KOPT-K1 (cell line): Measurements from ENCODE around the gene ZNF619.
"Not testable (repeated sequence)": the region's sequence is repeated elsewhere in the genome, so short reads cannot be mapped to it uniquely, and the experiment has no call there.

Experiments
- H3K27ac ChIP-seq: fragments of 200-600 bp; sonication (generic); 2 replicates; pipeline ENCODE4 v1.5.1; 2016; ENCODE audit warnings: antibody characterized with exemption, mild to moderate bottlenecking, low read depth, low read length; ENCODE audit not compliant: poor library complexity, severe bottlenecking
- H3K36me3 ChIP-seq: fragments of 200-600 bp; sonication (generic); 2 replicates; pipeline ENCODE4 v1.5.1; 2017; ENCODE audit warnings: antibody characterized with exemption, mild to moderate bottlenecking, low read length, moderate library complexity; ENCODE audit not compliant: insufficient read depth
- H3K9me3 ChIP-seq: fragments of 200-600 bp; sonication (generic); 2 replicates; pipeline ENCODE4 v1.5.1; 2017; ENCODE audit warnings: antibody characterized with exemption, low read length, mild to moderate bottlenecking; ENCODE audit not compliant: insufficient read depth, poor library complexity, severe bottlenecking

ZNF619 gene

DNA sequence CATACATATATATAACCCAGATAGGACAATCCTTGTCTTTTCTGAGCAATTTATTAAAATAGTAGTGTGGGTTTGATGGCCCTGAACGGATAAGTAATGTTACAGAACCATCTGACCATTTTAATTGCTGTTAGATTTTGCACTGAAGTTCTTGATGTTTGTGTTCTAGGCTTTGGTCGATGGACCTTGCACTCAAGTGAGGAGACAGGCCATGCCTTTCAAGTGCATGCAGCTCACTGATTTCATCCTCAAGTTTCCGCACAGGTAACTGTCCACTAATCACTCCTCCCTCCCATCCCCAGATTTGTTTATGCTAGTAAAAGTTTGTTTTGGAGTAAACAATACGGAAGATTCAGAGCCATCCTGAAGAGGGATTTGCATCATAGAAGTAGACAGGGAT, 18.4 kb upstream of the ZNF619 start:
- Histone ChIP-seq H3K27ac (peak overlapping the region; percentile 77), H3K36me3 (peaks cover 56% of the 10 kb centered on the region)

DNA sequence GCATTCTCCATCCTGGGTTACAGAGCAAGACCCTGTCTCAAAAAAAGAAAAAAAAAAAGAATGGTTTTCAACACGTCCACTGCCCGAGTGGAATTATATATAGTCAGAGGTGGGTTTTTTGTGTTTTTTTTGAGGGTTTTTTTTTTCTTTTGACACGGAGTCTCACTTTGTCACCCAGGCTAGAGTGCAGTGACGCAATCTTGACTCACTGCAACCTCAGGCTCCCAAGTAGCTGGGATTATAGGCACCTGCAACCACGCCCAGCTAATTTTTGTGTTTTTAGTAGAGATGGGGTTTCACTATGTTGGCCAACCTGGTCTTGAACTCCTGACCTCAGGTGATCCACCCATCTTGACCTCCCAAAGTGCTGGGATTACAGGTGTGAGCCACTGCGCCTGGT, 16.4 kb upstream of the ZNF619 start:
- not testable (repeated sequence) for H3K27ac ChIP-seq, H3K9me3 ChIP-seq
- peaks cover 76% of the 10 kb centered on the region for H3K36me3 ChIP-seq

More for the DNA sequence above, 18.4 kb upstream of the ZNF619 start:
- no peaks in the 10 kb centered on the region for H3K9me3 ChIP-seq

DNA sequence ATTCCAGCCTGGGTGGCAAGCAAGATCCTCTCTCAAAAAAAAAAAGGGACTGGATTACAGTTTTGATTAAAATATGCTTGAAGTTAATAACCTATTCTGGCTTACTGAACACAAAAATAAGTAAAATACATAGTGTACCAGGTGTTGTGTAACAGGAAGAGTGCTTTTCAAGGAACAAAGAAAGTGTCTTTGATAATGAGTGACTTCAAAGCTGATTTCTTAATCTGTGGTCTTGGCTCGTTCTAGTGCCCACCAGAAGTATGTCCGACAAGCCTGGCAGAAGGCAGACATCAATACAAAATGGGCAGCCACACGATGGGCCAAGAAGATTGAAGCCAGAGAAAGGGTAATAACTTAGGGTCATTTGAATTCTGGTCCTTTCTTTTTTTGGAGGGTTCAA, 15.8 kb upstream of the ZNF619 start:
- Histone ChIP-seq H3K27ac (no peak overlapping the region), H3K36me3 (peaks cover 83% of the 10 kb centered on the region)

DNA sequence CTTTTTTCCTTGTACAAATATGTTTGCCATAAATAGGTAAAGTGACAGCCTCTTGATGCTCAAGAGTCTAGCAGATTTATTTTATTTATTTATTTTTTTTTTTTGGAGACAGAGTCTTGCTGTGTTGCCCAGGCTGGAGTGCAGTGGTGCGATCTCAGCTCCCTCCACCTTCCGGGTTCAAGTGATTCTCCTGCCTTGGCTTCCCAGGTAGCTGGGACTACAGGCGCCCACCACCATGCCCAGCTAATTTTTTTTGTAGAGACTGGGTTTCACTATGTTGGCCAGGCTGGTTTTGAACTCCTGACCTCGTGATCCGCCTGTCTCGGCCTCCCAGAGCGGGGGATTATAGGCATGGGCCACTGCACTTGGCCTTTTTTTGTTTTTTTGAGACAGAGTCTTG, 14.1 kb upstream of the ZNF619 start:
- not testable (repeated sequence) for H3K27ac ChIP-seq, H3K9me3 ChIP-seq
- peaks cover 95% of the 10 kb centered on the region for H3K36me3 ChIP-seq

More for the DNA sequence above, 15.8 kb upstream of the ZNF619 start:
- H3K9me3 ChIP-seq: no peaks in the 10 kb centered on the region

DNA sequence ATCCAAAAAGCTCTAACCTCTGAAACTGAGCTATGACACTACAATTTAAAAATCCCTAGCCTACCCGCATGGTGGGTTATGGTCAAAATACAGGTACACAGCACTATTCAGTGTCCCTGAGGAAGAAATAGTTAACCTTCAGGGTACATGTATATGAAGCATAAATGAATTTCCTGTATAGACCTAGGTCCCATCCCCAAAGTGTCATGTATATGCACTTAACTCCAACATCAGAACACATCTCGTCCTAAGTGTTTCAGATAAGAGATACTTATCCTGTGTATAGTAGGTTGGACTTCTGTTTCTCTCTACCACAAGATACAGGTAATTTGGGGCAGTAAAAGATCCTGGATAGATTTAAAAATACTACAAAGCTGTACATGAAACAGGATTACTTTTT, 13.3 kb upstream of the ZNF619 start:
- H3K9me3 ChIP-seq: no peaks in the 10 kb centered on the region
- no peak overlapping the region for H3K27ac ChIP-seq
- H3K36me3 ChIP-seq: peaks cover 92% of the 10 kb centered on the region

DNA sequence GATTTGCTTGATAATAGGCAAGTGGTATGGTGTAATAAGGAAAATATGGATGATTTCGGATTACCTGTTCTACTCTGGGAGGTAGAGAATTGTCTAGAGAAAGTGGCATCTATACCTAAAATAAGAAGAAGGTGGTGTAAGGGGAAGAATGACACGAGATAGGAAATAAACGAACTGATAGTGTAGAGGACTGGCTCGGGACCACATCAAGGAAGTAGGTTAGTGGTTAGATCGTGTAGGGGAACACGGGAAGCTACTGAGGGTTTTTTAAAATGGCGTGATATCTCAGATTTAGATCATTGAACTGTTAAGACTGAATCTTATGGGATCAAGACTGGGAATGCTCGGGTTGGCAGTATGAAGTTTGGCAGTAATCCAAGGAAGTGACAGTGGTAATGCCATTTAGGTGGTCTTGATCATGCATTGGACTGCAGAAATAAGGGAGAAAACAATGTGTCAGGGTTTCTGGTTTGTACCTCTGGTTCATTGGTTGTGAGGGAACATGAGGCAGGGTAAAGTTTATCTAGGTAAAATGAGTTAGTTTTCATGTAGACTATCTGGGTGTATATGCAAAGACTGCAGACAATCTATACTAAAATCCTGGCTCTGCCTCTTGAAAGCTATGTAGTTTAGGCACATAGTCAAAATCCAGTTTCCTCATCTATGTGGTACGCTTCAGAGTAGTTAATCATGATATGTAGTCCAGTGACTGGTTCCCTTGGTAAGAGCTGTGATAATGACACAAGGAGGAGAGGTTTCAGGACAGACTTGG, 12.4 kb upstream of the ZNF619 start:
- peaks cover 82% of the 10 kb centered on the region for H3K36me3 ChIP-seq

DNA sequence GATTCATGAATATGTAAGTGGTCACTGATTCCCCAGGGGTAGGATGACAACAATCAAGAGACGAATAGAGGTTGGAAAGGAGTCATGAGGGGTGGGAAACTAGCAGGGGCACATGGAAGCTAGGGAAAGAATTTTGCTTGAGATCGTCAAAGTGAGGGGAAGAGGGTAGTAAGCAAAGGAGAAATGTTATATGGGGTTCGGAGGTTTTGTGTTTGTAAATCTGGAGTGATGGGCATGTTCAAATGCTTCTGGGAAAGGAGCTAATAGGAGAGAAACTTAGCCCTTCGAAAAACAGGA, 11.9 kb upstream of the ZNF619 start:
- peaks cover 77% of the 10 kb centered on the region for H3K36me3 ChIP-seq
- no peaks in the 10 kb centered on the region for H3K9me3 ChIP-seq

More for the DNA sequence above, 12.4 kb upstream of the ZNF619 start:
- Histone ChIP-seq H3K9me3 (no peaks in the 10 kb centered on the region), H3K27ac (no peak overlapping the region)

DNA sequence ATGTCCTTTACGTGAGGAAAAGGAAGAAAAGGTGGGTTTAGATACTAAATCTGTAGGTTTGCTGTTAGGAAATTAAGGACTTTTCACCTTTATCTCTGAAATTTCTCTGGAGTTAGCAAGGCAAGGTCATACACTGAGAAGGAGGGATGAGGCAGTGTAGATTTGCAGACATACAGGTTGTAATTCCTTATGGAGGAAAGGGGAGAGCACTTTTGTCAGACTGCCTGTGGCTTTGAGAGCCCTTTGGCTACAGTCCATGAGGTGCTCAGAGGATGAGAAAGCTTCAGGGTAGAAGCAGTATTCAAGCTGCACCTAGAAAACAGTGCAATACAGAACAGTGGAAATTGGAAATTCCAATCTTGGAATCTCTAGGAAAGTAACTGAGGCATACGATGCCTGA, 11.5 kb upstream of the ZNF619 start:
- H3K9me3 ChIP-seq: no peaks in the 10 kb centered on the region
- peaks cover 73% of the 10 kb centered on the region for H3K36me3 ChIP-seq
- no peak overlapping the region for H3K27ac ChIP-seq

More for the DNA sequence above, 11.9 kb upstream of the ZNF619 start:
- no peak overlapping the region for H3K27ac ChIP-seq

DNA sequence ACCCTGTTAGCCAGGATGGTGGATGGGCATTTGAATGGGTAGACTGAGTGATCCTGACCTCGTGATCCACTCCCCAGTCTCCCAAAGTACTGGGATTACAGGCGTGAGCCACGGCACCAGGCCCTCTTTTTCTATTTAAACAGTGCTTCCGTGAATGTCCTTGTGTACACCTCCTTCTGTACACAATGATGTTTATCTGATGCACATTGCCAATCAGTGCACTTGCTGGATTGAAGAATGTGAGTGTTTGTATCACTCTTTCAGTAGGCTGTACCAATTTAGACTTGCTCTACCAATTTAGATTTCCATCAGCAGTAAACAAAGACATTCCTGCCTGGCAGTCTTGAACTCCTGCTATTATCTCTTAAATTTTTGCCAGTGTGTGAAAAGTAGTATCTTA, 8.9 kb upstream of the ZNF619 start:
- Histone ChIP-seq H3K36me3 (peaks cover 47% of the 10 kb centered on the region), H3K27ac (no peak overlapping the region), H3K9me3 (no peaks in the 10 kb centered on the region)

DNA sequence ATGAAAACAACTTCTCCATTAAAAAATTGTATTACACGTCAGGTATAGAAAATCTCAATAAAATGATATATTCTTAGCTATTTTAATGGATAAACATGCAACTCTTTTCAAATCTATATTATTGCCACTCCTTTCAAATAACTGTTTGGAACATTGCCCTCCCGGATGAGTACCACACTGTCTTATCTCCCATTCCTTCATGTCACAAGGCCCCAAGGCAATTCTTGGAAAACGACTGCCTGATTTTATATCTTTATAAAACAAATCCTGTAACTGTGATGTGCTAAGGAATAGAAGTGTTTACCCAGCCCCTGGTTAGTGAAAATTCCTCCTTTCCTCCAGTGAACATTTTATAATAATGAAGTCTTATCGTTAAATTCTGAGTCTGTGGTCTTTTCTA, 6.2 kb upstream of the ZNF619 start:
- H3K9me3 ChIP-seq: no peaks in the 10 kb centered on the region
- H3K27ac ChIP-seq: no peak overlapping the region
- H3K36me3 ChIP-seq: peaks cover 20% of the 10 kb centered on the region; the same call in 1 of the 2 replicates

DNA sequence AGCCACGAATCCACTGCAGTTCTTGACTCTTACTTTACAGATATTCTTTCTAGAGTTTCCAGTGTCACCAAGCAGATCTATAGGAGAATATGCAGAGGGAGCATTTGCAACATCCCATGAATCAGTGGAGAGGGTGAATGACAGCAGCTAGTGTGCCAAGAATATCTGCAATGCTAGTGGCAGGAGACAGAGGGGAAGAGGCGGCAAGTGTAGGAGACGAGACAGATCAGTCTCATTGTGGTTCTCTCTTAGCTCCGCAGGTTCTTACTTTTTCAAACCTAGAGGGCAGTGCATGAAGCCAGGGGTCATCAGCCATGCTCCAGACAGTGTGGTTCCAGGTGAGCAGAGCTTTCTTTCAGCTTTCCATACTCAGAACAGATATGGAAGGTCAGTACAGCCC, 744 bp downstream of the ZNF619 start:
- Histone ChIP-seq H3K27ac (no peak overlapping the region), H3K36me3 (no peaks in the 10 kb centered on the region), H3K9me3 (no peaks in the 10 kb centered on the region)

DNA sequence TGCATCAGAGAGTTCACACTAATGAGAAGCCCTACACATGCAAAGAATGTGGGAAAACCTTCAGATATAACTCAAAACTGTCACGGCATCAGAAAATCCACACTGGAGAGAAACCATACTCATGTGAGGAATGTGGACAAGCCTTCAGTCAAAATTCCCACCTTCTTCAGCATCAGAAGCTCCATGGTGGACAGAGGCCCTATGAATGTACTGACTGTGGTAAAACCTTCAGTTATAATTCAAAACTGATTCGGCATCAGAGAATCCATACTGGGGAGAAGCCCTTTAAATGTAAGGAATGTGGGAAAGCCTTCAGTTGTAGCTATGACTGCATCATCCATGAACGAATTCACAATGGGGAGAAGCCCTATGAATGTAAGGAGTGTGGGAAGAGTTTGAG, 10.2 kb downstream of the ZNF619 start:
- Histone ChIP-seq H3K27ac (no peak overlapping the region), H3K9me3 (peaks cover 23% of the 10 kb centered on the region), H3K36me3 (no peaks in the 10 kb centered on the region)

DNA sequence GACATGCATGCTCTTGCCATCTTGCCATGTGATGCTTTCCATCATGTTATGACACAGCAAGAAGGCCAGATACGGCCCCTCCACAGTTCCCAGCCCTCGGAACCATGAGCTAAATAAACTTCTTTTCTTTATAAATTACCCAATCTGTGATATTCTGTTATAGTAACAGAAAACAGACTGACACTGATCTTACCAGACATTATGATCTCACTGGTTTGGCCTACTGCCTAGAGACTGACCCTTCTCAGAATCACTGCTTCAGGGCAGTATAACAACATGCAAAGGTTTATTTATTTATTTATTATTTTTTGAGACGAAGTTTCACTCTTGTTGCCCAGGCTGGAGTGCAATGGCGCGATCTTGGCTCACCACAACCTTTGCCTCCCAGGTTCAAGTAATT, 14.0 kb downstream of the ZNF619 start:
- Histone ChIP-seq H3K36me3 (no peaks in the 10 kb centered on the region), H3K9me3 (peaks cover 23% of the 10 kb centered on the region), H3K27ac (no peak overlapping the region)

DNA sequence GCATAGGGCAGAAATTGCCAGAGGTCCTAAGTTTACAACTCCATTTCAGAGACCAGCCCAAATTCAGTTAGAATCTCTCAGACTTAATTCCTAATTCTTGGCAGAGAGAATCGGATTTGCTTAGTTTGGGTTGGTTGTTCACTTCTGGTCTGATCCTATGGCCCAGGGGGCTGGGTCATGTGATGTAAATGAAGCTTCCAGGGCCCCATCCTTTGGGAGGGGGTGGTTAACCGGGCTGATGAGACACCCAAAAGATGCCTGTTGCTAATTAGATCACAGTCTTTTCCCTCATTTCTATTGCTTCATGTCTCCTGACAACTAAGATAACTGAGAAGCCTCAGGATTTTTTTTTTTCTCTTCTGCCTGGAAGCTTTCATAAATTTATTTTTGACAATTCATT, 17.8 kb downstream of the ZNF619 start:
- H3K9me3 ChIP-seq: no peaks in the 10 kb centered on the region
- H3K36me3 ChIP-seq: no peaks in the 10 kb centered on the region
- H3K27ac ChIP-seq: no peak overlapping the region

DNA sequence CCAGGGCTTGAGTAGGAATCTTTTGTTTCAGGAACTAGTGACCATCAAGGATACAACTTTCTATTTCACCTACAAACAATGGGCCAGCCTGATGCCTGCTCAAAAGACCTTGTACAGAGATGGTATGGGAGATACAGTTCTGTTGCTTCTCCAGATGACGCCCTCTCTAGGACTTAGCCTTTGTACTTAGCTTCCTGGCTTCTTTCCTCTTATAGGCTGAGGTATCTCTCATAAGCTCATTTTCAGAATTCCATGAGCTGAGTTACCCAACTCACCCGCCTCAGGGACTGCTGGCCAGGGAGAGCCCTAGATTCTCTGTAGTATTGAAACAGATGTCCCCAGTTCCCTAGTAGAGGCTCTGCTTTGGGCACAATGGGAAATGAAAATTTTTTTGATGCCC, 20.4 kb downstream of the ZNF619 start:
- Histone ChIP-seq H3K36me3 (no peaks in the 10 kb centered on the region), H3K9me3 (no peaks in the 10 kb centered on the region), H3K27ac (no peak overlapping the region)

DNA sequence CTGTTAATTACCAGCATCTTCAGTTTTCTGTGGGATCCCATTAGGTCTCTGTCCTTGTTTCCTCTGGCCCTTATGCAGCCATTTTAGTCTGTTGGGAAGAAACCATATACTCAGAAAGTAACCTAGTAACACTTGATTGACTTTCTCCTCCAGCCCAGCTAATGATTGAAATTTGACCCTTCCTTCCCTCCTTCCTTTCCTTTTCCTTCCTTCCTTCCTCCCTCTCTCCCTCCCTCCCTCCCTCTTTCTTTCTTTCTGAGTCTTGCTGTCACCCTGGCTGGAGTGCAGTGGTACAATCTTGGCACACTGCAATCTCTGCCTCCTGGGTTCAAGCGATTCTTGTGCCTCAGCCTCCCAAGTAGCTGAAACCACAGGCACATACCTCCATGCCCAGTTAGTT, 23.0 kb downstream of the ZNF619 start:
- H3K27ac ChIP-seq: no peak overlapping the region
- H3K36me3 ChIP-seq: no peaks in the 10 kb centered on the region
- H3K9me3 ChIP-seq: no peaks in the 10 kb centered on the region
